Thyroid gland (tissue), 4 donors: ENCODE results near the gene MUL1.

Source experiments
- CTCF ChIP-seq, 6 experiments: fragments of 200-600 bp in 3 of 6; fragments of 450-650 bp in 3 of 6; sonication (generic) in 3 of 6; IDR thresholded peaks; one replicate each; pipeline ENCODE4 v1.5.1; 2016 to 2019; ENCODE audit warnings: antibody characterized with exemption in 6 of 6, mild to moderate bottlenecking in 2 of 6, inconsistent platforms in 1 of 6, moderate library complexity in 1 of 6
- POLR2A ChIP-seq, 2 donors: fragments of 450-650 bp; IDR thresholded peaks; one replicate each; pipeline ENCODE4 v1.6.1; 2017; ENCODE audit warnings: antibody characterized with exemption in 2 of 2, mild to moderate bottlenecking in 2 of 2, moderate library complexity in 1 of 2

- TF ChIP-seq CTCF (IDR thresholded peaks at IDR 0.05), result no peak
- no peak for TF ChIP-seq POLR2A (IDR thresholded peaks at IDR 0.05)
Observed at GRCh38 chr1:20480951-20481617, 26.9 kb downstream of the MUL1 start.
